Liver (tissue), 9 donors: ENCODE results near the gene DDB1. TPM values are rescaled to one million over a fixed set of nuclear protein-coding genes. Genes with fewer than 3 reads are reported as not detected.

Experiments used
- DNase-seq: peaks from one replicate; pipeline ENCODE4 v3.0.0-alpha.2; 2017; ENCODE audit warnings: low spot score
- H3K27ac ChIP-seq, 2 donors: one replicate each; pipeline ENCODE4 v1.7.0; 2013; ENCODE audit warnings: inconsistent platforms in 2 of 2, low read length in 2 of 2, control low read depth in 1 of 2, low read depth in 1 of 2, mild to moderate bottlenecking in 1 of 2
- H3K27me3 ChIP-seq, 4 donors: one replicate each; pipeline versions ENCODE4 v1.6.1 to v1.7.0; 2013; ENCODE audit warnings: low read length in 3 of 4, inconsistent platforms in 1 of 4, mild to moderate bottlenecking in 1 of 4, moderate library complexity in 1 of 4; ENCODE audit not compliant: control insufficient read depth in 4 of 4, insufficient read depth in 4 of 4
- H3K36me3 ChIP-seq, 4 donors: one replicate each; pipeline versions ENCODE4 v1.6.1 to v1.7.0; 2013; ENCODE audit warnings: low read length in 3 of 4, mild to moderate bottlenecking in 3 of 4, low read depth in 1 of 4, moderate library complexity in 1 of 4; ENCODE audit not compliant: control insufficient read depth in 4 of 4, insufficient read depth in 3 of 4
- H3K4me1 ChIP-seq, 4 donors: one replicate each; pipeline versions ENCODE4 v1.6.1 to v1.7.0; 2013; ENCODE audit warnings: low read length in 3 of 4, mild to moderate bottlenecking in 3 of 4, moderate library complexity in 1 of 4; ENCODE audit not compliant: control insufficient read depth in 4 of 4, insufficient read depth in 4 of 4
- H3K4me3 ChIP-seq, 3 donors: one replicate each; pipeline versions ENCODE4 v1.6.1 to v1.7.0; 2013; ENCODE audit warnings: low read length in 3 of 3, control low read depth in 1 of 3, low read depth in 1 of 3, mild to moderate bottlenecking in 1 of 3
- H3K9ac ChIP-seq, 2 donors: one replicate each; pipeline ENCODE4 v1.7.0; 2013; ENCODE audit warnings: low read length in 2 of 2, mild to moderate bottlenecking in 2 of 2, moderate library complexity in 2 of 2, control low read depth in 1 of 2, low read depth in 1 of 2
- H3K9me3 ChIP-seq, 4 donors: one replicate each; pipeline versions ENCODE4 v1.6.1 to v1.7.0; 2013; ENCODE audit warnings: low read length in 3 of 4; ENCODE audit not compliant: control insufficient read depth in 4 of 4
- EGR1 ChIP-seq, 2 donors: IDR thresholded peaks; 2 replicates each; pipeline ENCODE4 v1.6.1; 2016 to 2018; ENCODE audit warnings: antibody characterized with exemption in 2 of 2, low read depth in 2 of 2
- FOXA1 ChIP-seq: IDR thresholded peaks from 2 replicates; pipeline ENCODE4 v1.6.1; 2016; ENCODE audit warnings: antibody characterized with exemption
- GABPA ChIP-seq, 2 donors: IDR thresholded peaks in 1 of 2; conservative IDR thresholded peaks in 1 of 2; 2 replicates each; pipeline ENCODE4 v1.6.1; 2016; ENCODE audit warnings: antibody characterized with exemption in 2 of 2, mild to moderate bottlenecking in 1 of 2, moderate library complexity in 1 of 2
- HNF4A ChIP-seq, 2 donors: conservative IDR thresholded peaks; 2 replicates each; pipeline ENCODE4 v1.6.1; 2016; ENCODE audit warnings: antibody characterized with exemption in 2 of 2, mild to moderate bottlenecking in 2 of 2
- HNF4G ChIP-seq: IDR thresholded peaks from 2 replicates; pipeline ENCODE4 v1.6.1; 2016; ENCODE audit warnings: antibody characterized with exemption
- JUND ChIP-seq, 2 donors: IDR thresholded peaks; 2 replicates each; pipeline ENCODE4 v1.6.1; 2016; ENCODE audit warnings: antibody characterized with exemption in 2 of 2
- MAX ChIP-seq: IDR thresholded peaks from 2 replicates; pipeline ENCODE4 v1.6.1; 2016; ENCODE audit warnings: antibody characterized with exemption
- NR2F2 ChIP-seq: IDR thresholded peaks from 2 replicates; pipeline ENCODE4 v1.6.1; 2016; ENCODE audit warnings: antibody characterized with exemption
- RAD21 ChIP-seq, 2 donors: IDR thresholded peaks; 2 replicates each; pipeline ENCODE4 v1.6.1; 2016; ENCODE audit warnings: antibody characterized with exemption in 2 of 2, mild to moderate bottlenecking in 2 of 2
- REST ChIP-seq: IDR thresholded peaks from 2 replicates; pipeline ENCODE4 v1.6.1; 2016; ENCODE audit warnings: antibody characterized with exemption, mild to moderate bottlenecking
- RXRA ChIP-seq, 2 donors: IDR thresholded peaks; 2 replicates each; pipeline ENCODE4 v1.6.1; 2017 to 2018; ENCODE audit warnings: antibody characterized with exemption in 2 of 2, mild to moderate bottlenecking in 1 of 2
- SP1 ChIP-seq: IDR thresholded peaks from 2 replicates; pipeline ENCODE4 v1.6.1; 2018; ENCODE audit warnings: antibody characterized with exemption, mild to moderate bottlenecking
- TAF1 ChIP-seq: conservative IDR thresholded peaks from 2 replicates; pipeline ENCODE4 v1.6.1; 2016; ENCODE audit warnings: antibody characterized with exemption, mild to moderate bottlenecking
- ZBTB33 ChIP-seq: IDR thresholded peaks from 2 replicates; pipeline ENCODE4 v1.6.1; 2016; ENCODE audit warnings: antibody characterized with exemption
- WGBS: extraction: QIAGEN DNeasy Blood & Tissue Kit; methylation state at CpG from one replicate; pipeline ENCODE4 v1.1.7; 2013; 5-methylcytosine and 5-hydroxymethylcytosine counted together
- polyA plus RNA-seq, 2 donors: library from polyadenylated mRNA; stranded (reverse) in 1 of 2; unstranded in 1 of 2; fragments of 200-250 nt in 1 of 2; fragments of >200 nt in 1 of 2; fragmentation: Nextera tagmentation in 1 of 2; extraction: Ambion mirVana in 1 of 2; gene quantifications; one replicate each; pipeline versions ENCODE4 v1.2.1 to v1.2.3, GENCODE V29; 2013 to 2015
- total RNA-seq, 2 donors: library from RNA; depleted of rRNA; stranded (reverse); fragments of >200 nt; gene quantifications; one replicate each; pipeline ENCODE4 v1.2.3, GENCODE V29; 2014
- donor health status: healthy.
- donor health status: healthy.
- donor health status: healthy.
- donor health status: healthy.
- donor health status: healthy.

The DDB1 gene
- total and polyA plus RNA-seq, 4 donors = 37.5 to 146 (median 88.9) TPM

GRCh38 chr11:61340979-61341378 lies 8.1 kb upstream of the DDB1 start:
- H3K4me3 ChIP-seq = no peak overlapping the region
- peaks cover 0 to 11% (median 9%) of the 10 kb centered on the region in 4 donors for H3K4me1 ChIP-seq
- no peak overlapping the region for H3K9ac ChIP-seq
- TF ChIP-seq EGR1 (IDR thresholded peaks at IDR 0.05; ENCODE audit: low read depth in 2 of 2) = no peak
- no peak for TF ChIP-seq JUND (IDR thresholded peaks at IDR 0.05)
- no peak for TF ChIP-seq HNF4A (conservative IDR thresholded peaks at IDR 0.05)
- no peak for TF ChIP-seq RXRA (IDR thresholded peaks at IDR 0.05)
- no peak for TF ChIP-seq TAF1
- TF ChIP-seq GABPA (IDR thresholded peaks at IDR 0.05 in 1 of 2, conservative IDR thresholded peaks at IDR 0.05 in 1 of 2) = no peak
- TF ChIP-seq MAX = no peak
- TF ChIP-seq SP1 = no peak
- TF ChIP-seq RAD21 (IDR thresholded peaks at IDR 0.05) = no peak
- WGBS = 93% methylated on average over 2 of the region's 2 CpGs
- H3K27me3 ChIP-seq = no peaks in the 10 kb centered on the region
- H3K36me3 ChIP-seq = peaks cover 5 to 64% (median 41%) of the 10 kb centered on the region in 4 donors
- DNase-seq = no peak
- H3K9me3 ChIP-seq = no peaks in the 10 kb centered on the region
- no peak overlapping the region for H3K27ac ChIP-seq

- H3K9ac ChIP-seq = no peak overlapping the region
- no peak overlapping the region for H3K4me3 ChIP-seq
- H3K27me3 ChIP-seq = no peaks in the 10 kb centered on the region
- no peak for TF ChIP-seq RAD21 (IDR thresholded peaks at IDR 0.05)
- TF ChIP-seq NR2F2 = no peak
- TF ChIP-seq HNF4G = no peak
- no peak for TF ChIP-seq EGR1 (IDR thresholded peaks at IDR 0.05; ENCODE audit: low read depth in 2 of 2)
- no peak for TF ChIP-seq GABPA (IDR thresholded peaks at IDR 0.05 in 1 of 2, conservative IDR thresholded peaks at IDR 0.05 in 1 of 2)
- no peak for TF ChIP-seq TAF1
- TF ChIP-seq ZBTB33 = no peak
- TF ChIP-seq JUND (IDR thresholded peaks at IDR 0.05) = no peak
- no peak for TF ChIP-seq REST
- no peak for TF ChIP-seq FOXA1
- no peak for TF ChIP-seq RXRA (IDR thresholded peaks at IDR 0.05)
- DNase-seq = no peak
- peaks cover 2 to 20% (median 15%) of the 10 kb centered on the region in 4 donors for H3K4me1 ChIP-seq
- H3K36me3 ChIP-seq = peaks cover 5 to 53% (median 34%) of the 10 kb centered on the region in 4 donors
- H3K9me3 ChIP-seq = no peaks in the 10 kb centered on the region
- H3K27ac ChIP-seq = no peak overlapping the region
- WGBS = 84% methylated on average over 4 of the region's 4 CpGs
These were observed 6.6 kb upstream of the DDB1 start for GRCh38 chr11:61339490-61339878.
